Measurements from ENCODE around the gene C11orf98.

DNA sequence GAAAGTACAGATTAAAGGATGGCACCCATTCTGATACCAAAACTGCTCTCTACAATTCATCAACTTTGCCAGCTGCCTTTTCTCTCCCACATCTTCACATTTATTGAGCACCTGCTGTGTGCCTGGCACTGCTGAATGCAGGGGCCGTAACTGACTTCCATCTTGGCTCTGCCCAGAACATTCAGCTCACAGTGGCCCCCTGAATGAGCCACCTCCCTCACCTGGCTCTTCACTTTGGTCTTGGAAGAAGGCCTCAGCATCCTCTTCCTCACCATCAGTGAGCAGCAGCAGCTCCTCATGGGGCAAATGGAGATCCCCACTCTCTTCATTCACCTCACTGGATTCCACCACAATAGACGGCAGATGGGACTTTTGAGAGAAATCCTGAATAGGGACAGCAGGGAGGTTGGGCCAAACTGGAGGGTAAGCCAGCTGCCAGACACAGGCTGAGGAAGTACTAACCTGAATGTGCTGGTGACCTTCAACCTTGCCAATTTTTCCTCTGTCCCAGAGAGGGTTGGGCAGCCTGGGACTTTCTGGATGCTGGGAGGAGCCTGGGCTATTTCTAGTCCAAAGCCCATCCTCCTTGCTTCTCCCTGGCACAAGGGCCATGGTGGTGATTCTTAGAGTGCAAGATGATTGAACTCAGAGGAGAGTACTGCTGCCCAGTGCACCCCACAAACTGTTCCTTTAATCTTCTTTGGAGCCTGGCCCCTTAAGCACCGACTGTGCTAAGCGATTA lies 4.6 kb upstream of the C11orf98 start:
- TF ChIP-seq, protein P1, sequence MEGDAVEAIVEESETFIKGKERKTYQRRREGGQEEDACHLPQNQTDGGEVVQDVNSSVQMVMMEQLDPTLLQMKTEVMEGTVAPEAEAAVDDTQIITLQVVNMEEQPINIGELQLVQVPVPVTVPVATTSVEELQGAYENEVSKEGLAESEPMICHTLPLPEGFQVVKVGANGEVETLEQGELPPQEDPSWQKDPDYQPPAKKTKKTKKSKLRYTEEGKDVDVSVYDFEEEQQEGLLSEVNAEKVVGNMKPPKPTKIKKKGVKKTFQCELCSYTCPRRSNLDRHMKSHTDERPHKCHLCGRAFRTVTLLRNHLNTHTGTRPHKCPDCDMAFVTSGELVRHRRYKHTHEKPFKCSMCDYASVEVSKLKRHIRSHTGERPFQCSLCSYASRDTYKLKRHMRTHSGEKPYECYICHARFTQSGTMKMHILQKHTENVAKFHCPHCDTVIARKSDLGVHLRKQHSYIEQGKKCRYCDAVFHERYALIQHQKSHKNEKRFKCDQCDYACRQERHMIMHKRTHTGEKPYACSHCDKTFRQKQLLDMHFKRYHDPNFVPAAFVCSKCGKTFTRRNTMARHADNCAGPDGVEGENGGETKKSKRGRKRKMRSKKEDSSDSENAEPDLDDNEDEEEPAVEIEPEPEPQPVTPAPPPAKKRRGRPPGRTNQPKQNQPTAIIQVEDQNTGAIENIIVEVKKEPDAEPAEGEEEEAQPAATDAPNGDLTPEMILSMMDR (IDR thresholded peaks at IDR 0.05) = no peak
- TF ChIP-seq POLR2A (IDR thresholded peaks at IDR 0.05) (no peak), EP300 (IDR thresholded peaks at IDR 0.05) (no peak)
